Measurements from ENCODE around the gene CADPS.
A peak's percentile ranks its signal among the peaks of the same experiment; 100 is the strongest.

The CADPS gene

GRCh38 chr3:62433396-62433795 is 441.8 kb downstream of the CADPS start:
- H3K27ac ChIP-seq = peak overlapping the region; percentile 71
- no peak for TF ChIP-seq CTCF (IDR thresholded peaks at IDR 0.05; ENCODE audit: low read depth, low read length)
- peak; percentile 93 for DNase-seq
- H3K9me3 ChIP-seq (ENCODE audit: severe bottlenecking) = no peaks in the 10 kb centered on the region
- peak overlapping the region; percentile 25 for H3K4me3 ChIP-seq (ENCODE audit: low read depth, low read length)
- no peaks in the 10 kb centered on the region for H3K36me3 ChIP-seq
- no peaks in the 10 kb centered on the region for H3K27me3 ChIP-seq (ENCODE audit: insufficient read depth, low read depth, severe bottlenecking)

- Histone ChIP-seq H3K4me3 (ENCODE audit: low read depth, low read length) (peak overlapping the region; percentile 15), H3K36me3 (no peaks in the 10 kb centered on the region), H3K27me3 (ENCODE audit: insufficient read depth, low read depth, severe bottlenecking) (no peaks in the 10 kb centered on the region), H3K9me3 (ENCODE audit: severe bottlenecking) (no peaks in the 10 kb centered on the region), H3K27ac (peak overlapping the region; percentile 85)
- no peak for TF ChIP-seq CTCF (IDR thresholded peaks at IDR 0.05; ENCODE audit: low read depth, low read length)
- DNase-seq = peak; percentile 67
Observed at GRCh38 chr3:62421207-62421606, 454.0 kb downstream of the CADPS start.

- H3K27me3 ChIP-seq (ENCODE audit: insufficient read depth, low read depth, severe bottlenecking) = no peaks in the 10 kb centered on the region
Observed at GRCh38 chr3:62416144-62416543, 459.1 kb downstream of the CADPS start.

GRCh38 chr3:62415312-62415801 is 459.9 kb downstream of the CADPS start:
- no peaks in the 10 kb centered on the region for H3K36me3 ChIP-seq
- DNase-seq = peak; percentile 59
- peak overlapping the region; percentile 30; the same call in 1 of the 2 replicates for H3K27ac ChIP-seq
- no peak for TF ChIP-seq CTCF (IDR thresholded peaks at IDR 0.05; ENCODE audit: low read depth, low read length)
- no peaks in the 10 kb centered on the region for H3K27me3 ChIP-seq (ENCODE audit: insufficient read depth, low read depth, severe bottlenecking)
- no peak overlapping the region for H3K4me3 ChIP-seq (ENCODE audit: low read depth, low read length)
- H3K9me3 ChIP-seq (ENCODE audit: severe bottlenecking) = no peaks in the 10 kb centered on the region

More at GRCh38 chr3:62416144-62416543, 459.1 kb downstream of the CADPS start:
- no peak for TF ChIP-seq CTCF (IDR thresholded peaks at IDR 0.05; ENCODE audit: low read depth, low read length)
- no peak for DNase-seq
- Histone ChIP-seq H3K36me3 (no peaks in the 10 kb centered on the region), H3K4me3 (ENCODE audit: low read depth, low read length) (no peak overlapping the region), H3K27ac (peak overlapping the region; percentile 16; the same call in 1 of the 2 replicates), H3K9me3 (ENCODE audit: severe bottlenecking) (no peaks in the 10 kb centered on the region)

- no peaks in the 10 kb centered on the region for H3K36me3 ChIP-seq
- H3K9me3 ChIP-seq (ENCODE audit: severe bottlenecking) = no peaks in the 10 kb centered on the region
- DNase-seq = no peak
- no peaks in the 10 kb centered on the region for H3K27me3 ChIP-seq (ENCODE audit: insufficient read depth, low read depth, severe bottlenecking)
- no peak for TF ChIP-seq CTCF (IDR thresholded peaks at IDR 0.05; ENCODE audit: low read depth, low read length)
- no peak overlapping the region for H3K27ac ChIP-seq
- H3K4me3 ChIP-seq (ENCODE audit: low read depth, low read length) = no peak overlapping the region
Observed at GRCh38 chr3:62414786-62415185, 460.4 kb downstream of the CADPS start.

- DNase-seq = no peak
- TF ChIP-seq CTCF (IDR thresholded peaks at IDR 0.05; ENCODE audit: low read depth, low read length) = no peak
- Histone ChIP-seq H3K4me3 (ENCODE audit: low read depth, low read length) (no peak overlapping the region), H3K27me3 (ENCODE audit: insufficient read depth, low read depth, severe bottlenecking) (no peaks in the 10 kb centered on the region), H3K36me3 (no peaks in the 10 kb centered on the region), H3K27ac (no peak overlapping the region), H3K9me3 (ENCODE audit: severe bottlenecking) (no peaks in the 10 kb centered on the region)
Observed at GRCh38 chr3:62413687-62414086, 461.5 kb downstream of the CADPS start.

Data from WERI-Rb-1 (cell line).